NCI-H2107 treated with DMSO at 0.1 percent for 48 hours (cell line): ENCODE results near the gene SLC22A1.
"Not testable (repeated sequence)": the region's sequence is repeated elsewhere in the genome, so short reads cannot be mapped to it uniquely, and the experiment has no call there.

Experiments used
- DNase-seq: peaks from one replicate; lab custom pipeline; 2025; ENCODE audit not compliant: unreplicated experiment; lab: John Stamatoyannopoulos, UW

Gene SLC22A1

GRCh38 chr6:160121558-160121957, at the start of gene SLC22A1:
TSS of gene SLC22A1 (plus strand) at chr6:160121815. CDS start at chr6:160121936, 121 bp downstream.
- no peak for DNase-seq

- DNase-seq = no peak
These were observed 48.3 kb upstream of the SLC22A1 start for GRCh38 chr6:160073272-160073671.

- DNase-seq = no peak
These were observed 45.6 kb upstream of the SLC22A1 start for GRCh38 chr6:160076009-160076408.

GRCh38 chr6:160077024-160077423, 44.6 kb upstream of the SLC22A1 start:
- no peak for DNase-seq

- no peak for DNase-seq
These were observed 44.1 kb upstream of the SLC22A1 start for GRCh38 chr6:160077526-160077925.

- no peak for DNase-seq
These were observed 42.5 kb upstream of the SLC22A1 start for GRCh38 chr6:160078883-160079685.

- DNase-seq = no peak
These were observed 42.0 kb upstream of the SLC22A1 start for GRCh38 chr6:160079686-160080043.

- no peak for DNase-seq
These were observed 41.5 kb upstream of the SLC22A1 start for GRCh38 chr6:160080097-160080496.

GRCh38 chr6:160081398-160081797, 40.2 kb upstream of the SLC22A1 start:
- no peak for DNase-seq

GRCh38 chr6:160082627-160083026, 39.0 kb upstream of the SLC22A1 start:
- DNase-seq = no peak

- no peak for DNase-seq
These were observed 37.3 kb upstream of the SLC22A1 start for GRCh38 chr6:160084198-160084776.

- no peak for DNase-seq
These were observed 36.4 kb upstream of the SLC22A1 start for GRCh38 chr6:160085226-160085625.

- DNase-seq = no peak
These were observed 35.7 kb upstream of the SLC22A1 start for GRCh38 chr6:160085713-160086505.

- no peak for DNase-seq
These were observed 34.9 kb upstream of the SLC22A1 start for GRCh38 chr6:160086754-160087153.

- no peak for DNase-seq
These were observed 33.4 kb upstream of the SLC22A1 start for GRCh38 chr6:160088069-160088783.

GRCh38 chr6:160088784-160089533, 32.7 kb upstream of the SLC22A1 start:
- DNase-seq = no peak

- no peak for DNase-seq
These were observed 32.1 kb upstream of the SLC22A1 start for GRCh38 chr6:160089534-160089897.

GRCh38 chr6:160090442-160091239, 31.0 kb upstream of the SLC22A1 start:
- DNase-seq = peak; percentile 17

GRCh38 chr6:160092176-160092575, 29.4 kb upstream of the SLC22A1 start:
- not testable (repeated sequence) for DNase-seq

- DNase-seq = no peak
These were observed 29.0 kb upstream of the SLC22A1 start for GRCh38 chr6:160092602-160093001.
